HUES64 (cell line): ENCODE measurements around the gene STC2.

Experiments used
- H3K27ac ChIP-seq: 2 replicates; pipeline ENCODE4 v1.7.0; 2013; ENCODE audit warnings: low read depth, low read length, inconsistent platforms
- H3K27me3 ChIP-seq: 2 replicates; pipeline ENCODE4 v1.6.1; 2013; ENCODE audit warnings: mild to moderate bottlenecking, low read length; ENCODE audit not compliant: insufficient read depth
- H3K36me3 ChIP-seq: 2 replicates; pipeline ENCODE4 v1.6.1; 2013; ENCODE audit warnings: mild to moderate bottlenecking, low read length; ENCODE audit not compliant: insufficient read depth
- H3K4me1 ChIP-seq: 2 replicates; pipeline ENCODE4 v1.6.1; 2013; ENCODE audit warnings: mild to moderate bottlenecking, low read length, moderate library complexity; ENCODE audit not compliant: insufficient read depth
- H3K4me3 ChIP-seq: 2 replicates; pipeline ENCODE4 v1.5.1; 2013; ENCODE audit warnings: mild to moderate bottlenecking, low read length, moderate library complexity
- H3K9ac ChIP-seq: 2 replicates; pipeline ENCODE4 v1.6.1; 2013; ENCODE audit warnings: mild to moderate bottlenecking, low read depth, low read length
- H3K9me3 ChIP-seq: 2 replicates; pipeline ENCODE4 v1.6.1; 2013; ENCODE audit warnings: low read depth, low read length; ENCODE audit not compliant: insufficient read depth
- WGBS: fragments of 150-250, 120-280 bp; methylation state at CpG from one replicate; pipeline ENCODE4 v1.1.7; 2013; ENCODE audit warnings: missing lambda C conversion rate; 5-methylcytosine and 5-hydroxymethylcytosine counted together

STC2 gene

DNA sequence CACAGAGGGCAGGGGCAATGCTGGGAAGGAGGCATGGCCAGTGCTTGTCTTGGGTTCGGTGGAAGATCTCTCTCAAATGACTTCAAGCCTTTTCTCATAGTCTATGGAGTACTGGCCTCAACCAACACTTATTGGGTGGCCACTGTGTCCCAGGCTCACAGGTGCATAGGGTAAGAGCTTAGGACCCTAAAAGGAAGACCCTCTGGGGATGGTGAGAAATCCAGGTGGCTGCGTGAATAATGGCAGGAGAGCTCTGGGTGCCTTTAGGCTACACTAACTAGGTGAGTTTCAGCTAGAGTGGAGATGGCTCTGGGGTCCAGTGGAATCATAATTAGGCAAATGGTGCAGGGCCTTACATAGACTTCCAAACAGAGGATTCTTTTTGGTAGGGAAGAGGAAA lies 9.9 kb downstream of the STC2 start:
- no peak overlapping the region for H3K4me3 ChIP-seq
- H3K36me3 ChIP-seq, result peaks cover 62% of the 10 kb centered on the region
- peaks cover 19% of the 10 kb centered on the region for H3K4me1 ChIP-seq
- no peak overlapping the region for H3K27ac ChIP-seq
- no peaks in the 10 kb centered on the region for H3K27me3 ChIP-seq
- 92% methylated on average over 2 of the region's 2 CpGs for WGBS
- H3K9me3 ChIP-seq, result no peaks in the 10 kb centered on the region
- no peak overlapping the region for H3K9ac ChIP-seq

DNA sequence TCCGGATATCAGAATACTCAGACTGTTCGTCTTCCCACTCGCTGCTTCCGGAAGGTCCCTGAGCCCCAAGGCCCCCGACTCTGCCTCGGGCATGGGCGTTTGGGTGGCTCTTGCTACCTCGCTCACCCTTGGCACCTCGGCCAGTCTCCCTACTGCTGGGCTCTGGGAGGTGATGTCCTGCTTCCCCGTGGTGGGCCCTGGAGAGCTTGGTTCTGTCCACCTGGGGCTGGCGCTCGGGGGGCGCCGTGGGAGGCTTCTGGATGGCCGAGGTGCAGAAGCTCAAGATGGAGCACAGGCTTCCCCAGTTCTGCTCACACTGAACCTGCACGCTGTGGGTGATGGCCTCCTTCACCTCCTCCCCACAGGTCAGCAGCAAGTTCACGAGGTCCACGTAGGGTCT lies 10.4 kb downstream of the STC2 start:
- peaks cover 57% of the 10 kb centered on the region for H3K36me3 ChIP-seq

DNA sequence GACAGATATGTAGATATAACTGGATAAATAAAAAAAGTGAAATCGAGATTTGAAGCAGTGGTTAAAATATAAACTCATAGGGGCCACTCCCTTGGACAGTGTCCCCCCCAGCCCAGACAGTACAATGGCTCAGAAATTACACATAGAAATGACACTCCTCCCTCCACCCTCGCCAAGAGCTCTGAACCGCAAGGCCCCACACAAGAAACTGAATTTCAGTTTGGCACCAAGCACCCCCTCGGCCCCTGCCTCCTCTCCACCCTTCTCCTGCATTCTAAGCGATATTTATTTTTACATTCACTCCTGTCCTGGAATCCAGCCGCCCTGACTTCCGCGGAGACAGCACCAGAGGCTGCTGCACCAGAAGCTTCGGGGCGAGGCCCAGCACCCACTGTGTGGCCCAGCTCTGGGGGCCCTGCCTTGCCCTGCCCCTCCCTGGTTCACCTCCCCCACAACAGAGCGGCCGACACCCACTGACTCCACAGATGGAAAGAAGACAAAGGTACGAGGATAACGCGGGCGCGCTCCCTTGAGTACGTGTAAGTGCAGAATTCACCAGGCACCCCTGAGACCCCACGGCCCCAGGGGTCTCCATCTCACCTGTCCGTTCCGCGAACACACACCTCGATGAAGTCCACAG lies 11.0 kb downstream of the STC2 start:
- Histone ChIP-seq H3K27ac (no peak overlapping the region), H3K27me3 (no peaks in the 10 kb centered on the region), H3K9me3 (no peaks in the 10 kb centered on the region), H3K36me3 (peaks cover 50% of the 10 kb centered on the region), H3K9ac (no peak overlapping the region), H3K4me1 (peaks cover 28% of the 10 kb centered on the region), H3K4me3 (no peak overlapping the region)
- 96% methylated on average over 23 of the region's 23 CpGs for WGBS

More for the DNA sequence above, 10.4 kb downstream of the STC2 start:
- Histone ChIP-seq H3K9ac (no peak overlapping the region), H3K27me3 (no peaks in the 10 kb centered on the region), H3K9me3 (no peaks in the 10 kb centered on the region), H3K4me3 (no peak overlapping the region), H3K4me1 (peaks cover 23% of the 10 kb centered on the region), H3K27ac (no peak overlapping the region)
- 95% methylated on average over 18 of the region's 18 CpGs for WGBS

DNA sequence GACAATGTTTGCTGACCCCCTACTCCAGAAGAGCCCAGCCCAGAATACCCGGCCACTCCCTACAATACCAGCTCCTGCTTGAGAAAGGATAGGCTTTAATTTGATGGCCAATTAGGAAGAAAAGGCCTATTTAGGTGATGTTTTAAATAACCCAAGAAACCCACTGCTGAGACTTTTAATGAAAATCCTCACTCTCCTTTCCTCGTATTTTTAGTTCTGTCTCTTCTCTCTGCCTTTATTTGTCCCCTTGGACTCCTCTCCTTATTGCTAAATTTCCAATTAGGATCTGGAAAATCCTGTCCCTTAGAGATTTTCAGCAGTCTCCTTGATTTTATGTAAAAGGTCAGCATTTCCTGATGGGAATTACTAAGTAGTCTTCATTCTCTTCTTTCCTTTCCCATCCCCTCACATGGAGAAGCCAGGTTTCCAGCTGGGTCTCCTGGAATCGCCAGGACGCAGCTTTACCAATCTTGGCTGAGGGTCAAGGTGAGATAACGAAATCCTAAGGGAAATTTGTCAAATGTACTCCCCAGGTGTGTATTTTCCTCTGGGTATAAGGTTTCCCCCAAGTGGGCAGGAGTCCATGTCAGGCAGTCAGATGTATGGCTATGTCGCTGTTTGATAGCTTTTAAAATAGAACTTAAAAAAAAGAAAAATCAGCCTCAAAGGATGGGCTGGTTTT lies 11.7 kb downstream of the STC2 start:
- Histone ChIP-seq H3K4me1 (peaks cover 28% of the 10 kb centered on the region), H3K4me3 (no peak overlapping the region), H3K27me3 (no peaks in the 10 kb centered on the region), H3K36me3 (peaks cover 43% of the 10 kb centered on the region), H3K9ac (no peak overlapping the region), H3K27ac (peak overlapping the region; percentile 59), H3K9me3 (no peaks in the 10 kb centered on the region)
- 93% methylated on average over 5 of the region's 6 CpGs for WGBS

DNA sequence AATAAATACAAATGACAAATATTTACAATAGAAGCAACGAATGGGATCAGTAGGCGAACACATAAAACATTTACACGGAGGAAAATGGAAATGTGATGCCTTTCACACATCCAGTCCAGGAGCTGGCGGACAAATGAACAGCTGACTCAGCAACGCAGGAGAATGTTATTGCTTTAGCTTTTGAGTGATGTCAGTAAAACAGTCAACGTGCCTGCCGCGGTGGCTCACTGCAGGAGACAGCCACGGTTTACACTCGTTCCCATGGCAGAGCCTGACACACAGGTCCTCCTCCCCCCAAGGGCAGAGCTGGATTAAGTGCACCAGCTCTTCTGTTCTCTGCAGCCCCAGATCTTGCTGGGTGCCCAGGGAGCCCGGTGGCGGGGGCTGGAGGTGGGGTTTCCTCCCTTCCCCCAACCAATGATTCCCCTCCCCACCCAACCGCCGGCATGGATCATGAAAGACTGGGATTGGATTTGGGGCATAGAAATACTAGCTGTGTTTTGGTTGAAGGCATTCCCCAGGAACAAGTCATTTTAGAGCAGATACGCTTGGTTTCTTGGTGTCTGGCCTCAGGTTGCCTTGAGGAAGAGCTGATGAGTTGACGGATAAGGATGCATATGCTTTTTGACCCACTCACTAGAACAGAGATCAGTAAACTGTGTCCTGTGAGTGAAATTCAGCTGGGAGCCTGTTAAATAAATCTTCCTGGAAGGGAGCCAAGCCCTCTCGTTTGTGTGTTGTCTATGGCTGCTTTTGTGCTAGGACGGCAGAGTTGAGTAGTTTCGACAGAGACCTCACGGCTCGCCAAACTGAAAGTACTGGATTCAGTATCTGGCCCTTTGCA lies 12.5 kb downstream of the STC2 start:
- H3K9me3 ChIP-seq, result no peaks in the 10 kb centered on the region
- H3K4me3 ChIP-seq, result no peak overlapping the region
- peak overlapping the region; percentile 59 for H3K27ac ChIP-seq
- peaks cover 36% of the 10 kb centered on the region for H3K36me3 ChIP-seq
- 65% methylated on average over 19 of the region's 21 CpGs for WGBS
- no peaks in the 10 kb centered on the region; the same call in 1 of the 2 replicates for H3K27me3 ChIP-seq
- peaks cover 28% of the 10 kb centered on the region for H3K4me1 ChIP-seq
- peak overlapping the region; percentile 29; the same call in 1 of the 2 replicates for H3K9ac ChIP-seq

DNA sequence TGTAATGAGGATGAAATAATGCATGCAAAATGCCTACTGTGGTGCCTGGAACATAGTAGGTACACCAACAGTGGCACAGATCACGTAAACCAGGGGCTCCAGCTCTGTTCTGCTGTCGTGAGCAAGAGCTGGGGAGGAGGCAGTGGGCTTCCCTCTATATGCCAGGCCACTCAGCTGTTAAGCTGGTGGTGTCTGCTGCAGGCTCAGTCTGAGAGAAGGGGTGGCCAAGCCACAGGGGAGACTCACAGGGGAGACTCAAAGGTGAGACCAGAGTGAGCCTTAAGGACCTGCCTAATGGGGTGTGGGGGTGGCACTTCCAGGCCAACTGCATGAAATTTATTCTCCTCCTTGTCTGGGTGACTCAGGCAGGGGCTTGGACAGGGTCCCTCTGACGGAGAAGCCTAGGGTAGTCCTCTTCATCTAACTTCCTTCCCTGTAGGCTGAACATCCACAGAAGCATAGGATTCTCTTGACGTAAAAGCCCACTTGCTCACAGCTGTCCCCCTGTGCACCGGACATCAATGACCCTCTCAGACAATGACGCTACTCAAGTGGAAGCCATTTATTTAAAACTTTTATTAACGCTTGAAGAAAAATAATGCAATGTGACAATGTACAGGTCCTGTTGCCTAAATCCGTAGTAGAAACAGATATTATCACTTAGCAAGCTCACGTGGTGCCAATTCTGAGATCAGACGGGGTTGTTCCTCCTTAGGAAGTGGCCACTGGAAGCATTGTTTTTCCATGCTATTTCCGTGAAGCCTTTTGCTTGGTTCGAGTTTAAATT lies 13.9 kb downstream of the STC2 start:
- H3K4me3 ChIP-seq, result no peak overlapping the region
- peaks cover 22% of the 10 kb centered on the region for H3K36me3 ChIP-seq
- H3K27ac ChIP-seq, result no peak overlapping the region
- no peaks in the 10 kb centered on the region for H3K9me3 ChIP-seq
- H3K9ac ChIP-seq, result no peak overlapping the region
- H3K27me3 ChIP-seq, result no peaks in the 10 kb centered on the region; the same call in 1 of the 2 replicates
- peaks cover 28% of the 10 kb centered on the region for H3K4me1 ChIP-seq
- 92% methylated on average over 12 of the region's 12 CpGs for WGBS

DNA sequence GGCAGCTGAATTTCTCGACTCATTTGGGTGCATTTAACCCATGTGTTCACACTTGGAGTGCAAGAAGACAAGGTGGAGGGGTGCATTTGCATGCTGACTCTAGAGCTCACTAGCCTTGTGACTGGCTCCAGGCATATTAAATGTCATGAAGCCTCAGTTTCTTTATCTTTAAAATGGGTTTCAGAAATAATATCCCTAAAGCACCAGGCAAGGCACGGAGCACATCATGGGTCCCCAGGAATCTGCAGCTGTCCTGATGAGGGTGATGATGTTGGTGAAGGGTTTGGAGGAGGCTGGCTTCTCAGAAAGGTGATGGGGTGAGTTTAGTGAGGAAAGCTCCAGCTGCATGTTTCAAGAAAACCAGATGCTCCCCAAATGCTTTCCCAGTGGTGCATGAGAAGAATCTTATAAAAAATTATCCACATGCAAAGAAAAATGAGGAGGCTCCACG lies 14.8 kb downstream of the STC2 start:
- Histone ChIP-seq H3K27ac (no peak overlapping the region), H3K4me1 (peaks cover 28% of the 10 kb centered on the region), H3K36me3 (peaks cover 12% of the 10 kb centered on the region), H3K4me3 (no peak overlapping the region), H3K9me3 (no peaks in the 10 kb centered on the region), H3K27me3 (no peaks in the 10 kb centered on the region; the same call in 1 of the 2 replicates), H3K9ac (no peak overlapping the region)
- 80% methylated on average over 3 of the region's 3 CpGs for WGBS

DNA sequence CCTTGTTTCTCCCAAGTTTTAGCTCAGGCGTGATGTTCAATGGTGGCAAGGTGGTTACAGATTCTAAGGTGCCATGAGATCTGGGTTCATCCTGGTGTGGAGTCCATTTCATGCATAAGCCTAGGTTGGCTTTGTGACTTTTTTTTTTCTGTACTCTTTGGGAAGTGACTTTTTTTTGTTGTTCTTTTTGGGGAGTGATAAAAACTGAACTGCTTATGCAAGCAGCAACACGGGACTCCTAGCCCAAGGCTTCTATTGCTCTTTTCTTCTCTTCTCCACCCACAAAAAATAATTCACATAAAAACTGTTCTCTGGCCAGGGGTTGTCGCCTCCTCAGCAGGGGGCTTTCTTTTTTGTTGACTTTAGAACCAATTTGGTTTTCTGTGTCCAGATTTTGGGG lies 15.4 kb downstream of the STC2 start:
- H3K9me3 ChIP-seq, result peaks cover 5% of the 10 kb centered on the region; the same call in 1 of the 2 replicates
- H3K27ac ChIP-seq, result no peak overlapping the region
- peaks cover 28% of the 10 kb centered on the region for H3K4me1 ChIP-seq
- H3K9ac ChIP-seq, result no peak overlapping the region
- H3K36me3 ChIP-seq, result peaks cover 7% of the 10 kb centered on the region
- H3K4me3 ChIP-seq, result no peak overlapping the region
- H3K27me3 ChIP-seq, result no peaks in the 10 kb centered on the region; the same call in 1 of the 2 replicates
- WGBS, result 79% methylated on average over 3 of the region's 3 CpGs

DNA sequence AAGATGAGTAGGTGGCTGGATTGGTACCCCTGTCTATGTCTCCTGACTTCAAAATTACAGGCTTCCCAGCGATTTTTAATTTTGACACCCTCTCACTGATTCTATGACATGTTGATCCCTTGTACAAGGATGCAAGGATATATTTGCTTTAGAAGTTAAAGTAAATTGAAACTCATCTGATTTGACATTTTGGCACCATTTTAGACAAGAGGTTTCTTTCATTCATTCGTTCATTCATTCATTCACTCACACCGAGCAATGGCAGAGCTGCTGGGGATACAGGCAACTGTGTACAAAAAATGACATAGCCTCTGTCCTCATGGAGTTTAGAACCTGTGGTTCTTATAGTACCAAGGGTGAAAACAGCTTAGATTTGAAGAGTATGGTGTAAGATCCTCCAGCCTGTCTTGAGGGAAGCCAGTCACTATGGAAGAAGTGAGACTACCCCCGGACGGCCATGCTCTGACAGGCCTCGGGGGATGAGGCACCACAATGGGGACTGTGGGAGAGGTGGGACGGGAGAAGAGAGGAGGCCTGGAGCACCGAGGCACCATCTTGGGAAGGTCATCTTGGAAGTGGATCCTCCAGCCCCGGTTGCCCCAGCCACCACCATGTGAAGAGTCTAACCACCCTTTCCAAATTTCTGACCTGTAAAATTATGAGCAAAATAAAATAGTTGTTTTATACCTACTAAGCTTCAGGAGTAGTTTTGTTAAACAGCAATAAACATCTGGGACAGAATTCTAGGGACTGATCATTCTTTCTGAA lies 16.2 kb downstream of the STC2 start:
- Histone ChIP-seq H3K27ac (no peak overlapping the region), H3K36me3 (no peaks in the 10 kb centered on the region), H3K4me1 (peaks cover 28% of the 10 kb centered on the region), H3K9ac (no peak overlapping the region), H3K9me3 (peaks cover 9% of the 10 kb centered on the region), H3K27me3 (no peaks in the 10 kb centered on the region; the same call in 1 of the 2 replicates), H3K4me3 (no peak overlapping the region)
- 91% methylated on average over 8 of the region's 9 CpGs for WGBS
